WTC11 (cell line): Measurements from ENCODE around the gene MLPH. TPM values are rescaled to one million over a fixed set of nuclear protein-coding genes. Genes with fewer than 3 reads are reported as not detected.

Experiments
- ATAC-seq: fragments of 200-7000 bp; cut with Tn5 transposase; 2 replicates; pipeline ENCODE4 v1.10.0; 2021; ENCODE audit warnings: mild to moderate bottlenecking, moderate library complexity
- CTCF ChIA-PET: fragments of 300-600 bp; sonication (Branson Sonifier 250); formaldehyde crosslinking; loops from one replicate; lab custom pipeline; 2021; ENCODE audit warnings: antibody characterized with exemption; lab: Charles Lee
- POLR2A ChIA-PET: fragments of 350-600 bp; sonication (Branson Sonifier 250); formaldehyde crosslinking; loops from one replicate; lab custom pipeline; 2021; ENCODE audit warnings: antibody characterized with exemption; lab: Charles Lee
- DNase-seq: peaks from one replicate; pipeline ENCODE4 v3.0.0; 2021; ENCODE audit warnings: low spot score
- H3K27ac Mint-ChIP-seq: 2 replicates; pipeline ENCODE4 v1.8.0; 2021; ENCODE audit warnings: mixed read lengths
- H3K27me3 Mint-ChIP-seq: 2 replicates; pipeline ENCODE4 v1.8.0; 2021; ENCODE audit warnings: low read depth, mild to moderate bottlenecking, moderate library complexity, mixed read lengths
- H3K36me3 Mint-ChIP-seq: 2 replicates; pipeline ENCODE4 v1.8.0; 2021; ENCODE audit warnings: mixed read lengths
- H3K4me1 Mint-ChIP-seq: 2 replicates; pipeline ENCODE4 v1.8.0; 2022; ENCODE audit warnings: mixed read lengths
- H3K4me3 Mint-ChIP-seq: 2 replicates; pipeline ENCODE4 v1.8.0; 2021; ENCODE audit warnings: mild to moderate bottlenecking, moderate library complexity, mixed read lengths
- H3K9me3 Mint-ChIP-seq: 2 replicates; pipeline ENCODE4 v1.8.0; 2021; ENCODE audit warnings: mixed read lengths
- ATF2 ChIP-seq: sonication (generic); formaldehyde crosslinking; IDR thresholded peaks from 2 replicates; pipeline ENCODE4 v1.8.1; 2022; ENCODE audit warnings: low read depth, missing genetic modification reagents, borderline replicate concordance
- CREB1 ChIP-seq: sonication (generic); formaldehyde crosslinking; IDR thresholded peaks from 2 replicates; pipeline ENCODE4 v1.8.0; 2023; ENCODE audit warnings: mild to moderate bottlenecking, missing genetic modification reagents
- MXD4 ChIP-seq: fragments of 250-450 bp; sonication (Bioruptor Pico); IDR thresholded peaks from 2 replicates; pipeline ENCODE4 v1.8.0; 2021; ENCODE audit warnings: mild to moderate bottlenecking, moderate library complexity, borderline replicate concordance
- MYBL2 ChIP-seq: sonication (generic); formaldehyde crosslinking; IDR thresholded peaks from 2 replicates; pipeline ENCODE4 v1.8.1; 2023; ENCODE audit warnings: mild to moderate bottlenecking, moderate library complexity, missing genetic modification reagents
- NR3C1 ChIP-seq: sonication (generic); formaldehyde crosslinking; conservative IDR thresholded peaks from 2 replicates; pipeline ENCODE4 v1.8.1; 2023; ENCODE audit warnings: low read depth, mild to moderate bottlenecking, missing genetic modification reagents
- RORB ChIP-seq: fragments of 250-450 bp; sonication (Bioruptor Pico); IDR thresholded peaks from 2 replicates; pipeline ENCODE4 v1.9.0; 2021; ENCODE audit warnings: mild to moderate bottlenecking
- SMAD3 ChIP-seq: sonication (generic); formaldehyde crosslinking; IDR thresholded peaks from 2 replicates; pipeline ENCODE4 v1.8.0; 2022; ENCODE audit warnings: missing genetic modification reagents, mild to moderate bottlenecking, borderline replicate concordance
- TEAD4 ChIP-seq: sonication (generic); formaldehyde crosslinking; IDR thresholded peaks from 2 replicates; pipeline ENCODE4 v1.8.0; 2022; ENCODE audit warnings: mild to moderate bottlenecking, missing genetic modification reagents
- ZNF281 ChIP-seq: sonication (generic); formaldehyde crosslinking; IDR thresholded peaks from 2 replicates; pipeline ENCODE4 v1.8.0; 2023; ENCODE audit warnings: mild to moderate bottlenecking, missing genetic modification reagents
- ZNF512 ChIP-seq: sonication (generic); formaldehyde crosslinking; IDR thresholded peaks from 2 replicates; pipeline ENCODE4 v1.8.1; 2022; ENCODE audit warnings: missing genetic modification reagents, borderline replicate concordance
- total RNA-seq: library from RNA; stranded (reverse); gene quantifications from 3 replicates; pipeline ENCODE4 v1.2.3, GENCODE V29; 2021
- TF ChIP-seq, protein P1 (sequence below): sonication (generic); formaldehyde crosslinking; IDR thresholded peaks from 2 replicates; pipeline ENCODE4 v1.8.1; 2023; ENCODE audit warnings: mild to moderate bottlenecking, missing genetic modification reagents, borderline replicate concordance
- TF ChIP-seq, protein P2 (sequence below): sonication (generic); formaldehyde crosslinking; IDR thresholded peaks from 2 replicates; pipeline ENCODE4 v1.8.1; 2023; ENCODE audit warnings: mild to moderate bottlenecking, missing genetic modification reagents, moderate library complexity
- TF ChIP-seq, protein P3 (sequence below): sonication (generic); formaldehyde crosslinking; IDR thresholded peaks from 2 replicates; pipeline ENCODE4 v1.8.1; 2022; ENCODE audit warnings: mild to moderate bottlenecking, moderate library complexity, missing genetic modification reagents

The MLPH gene
- total RNA-seq, 1 experiment from 2014 or later = 10.3 TPM

DNA sequence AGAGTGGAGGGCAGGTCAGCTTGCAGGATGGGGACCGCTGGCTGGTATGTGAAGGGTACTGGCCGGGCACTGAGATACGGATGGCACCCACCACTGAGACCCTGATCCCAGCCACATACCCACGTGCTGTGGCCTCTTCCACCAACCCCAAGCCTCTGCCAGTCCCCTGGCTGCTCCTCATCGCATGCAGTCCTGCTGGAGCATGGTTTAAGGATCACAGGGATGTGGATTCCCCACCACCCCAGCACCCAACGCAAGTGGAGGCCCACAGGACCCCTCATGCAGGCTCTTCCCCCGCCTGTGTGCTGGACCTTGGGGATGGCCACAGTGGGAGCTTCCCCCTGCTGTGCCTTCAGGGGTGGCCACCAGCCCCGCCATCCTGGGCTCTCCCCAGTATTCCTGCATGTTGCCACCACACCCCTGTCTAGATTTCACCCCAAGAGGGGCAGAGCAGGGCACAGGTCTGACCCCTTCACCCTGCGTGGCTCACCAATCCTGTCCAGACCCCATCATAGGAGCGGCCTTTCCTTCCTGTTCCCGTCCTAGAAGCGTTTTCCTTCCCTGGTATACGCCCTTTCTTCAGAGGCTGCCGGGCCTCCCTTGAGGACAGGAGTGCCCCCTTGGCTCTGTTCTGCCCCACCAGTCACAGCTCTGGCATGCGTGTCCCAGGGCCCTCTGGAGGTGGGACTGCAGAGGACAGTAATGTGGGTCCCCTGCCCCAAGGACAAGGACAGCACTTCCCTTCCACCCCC is 18.3 kb downstream of the MLPH start:
- ATAC-seq (no peak), DNase-seq (no peak)
- ChIA-PET POLR2A (no interaction called here), CTCF (interaction anchor here (1.4 to 2.4 kb wide), 2 partner anchors 34 to 67 kb away, joined by 4 to 12 read pairs; no protein-coding TSS in a partner anchor)
- Mint-ChIP-seq H3K27me3 (no peaks in the 10 kb centered on the region; the same call in 1 of the 2 replicates), H3K36me3 (0 out of 2 replicates have a peak, but pooled peaks cover 2% of the 10 kb centered on the region), H3K4me1 (peaks cover 9% of the 10 kb centered on the region), H3K27ac (no peak overlapping the region), H3K9me3 (peaks cover 7% of the 10 kb centered on the region; the same call in 1 of the 2 replicates), H3K4me3 (no peak overlapping the region)
- no peak for TF ChIP-seq RORB (CRISPR knock-in tag)
- TF ChIP-seq, protein P1, sequence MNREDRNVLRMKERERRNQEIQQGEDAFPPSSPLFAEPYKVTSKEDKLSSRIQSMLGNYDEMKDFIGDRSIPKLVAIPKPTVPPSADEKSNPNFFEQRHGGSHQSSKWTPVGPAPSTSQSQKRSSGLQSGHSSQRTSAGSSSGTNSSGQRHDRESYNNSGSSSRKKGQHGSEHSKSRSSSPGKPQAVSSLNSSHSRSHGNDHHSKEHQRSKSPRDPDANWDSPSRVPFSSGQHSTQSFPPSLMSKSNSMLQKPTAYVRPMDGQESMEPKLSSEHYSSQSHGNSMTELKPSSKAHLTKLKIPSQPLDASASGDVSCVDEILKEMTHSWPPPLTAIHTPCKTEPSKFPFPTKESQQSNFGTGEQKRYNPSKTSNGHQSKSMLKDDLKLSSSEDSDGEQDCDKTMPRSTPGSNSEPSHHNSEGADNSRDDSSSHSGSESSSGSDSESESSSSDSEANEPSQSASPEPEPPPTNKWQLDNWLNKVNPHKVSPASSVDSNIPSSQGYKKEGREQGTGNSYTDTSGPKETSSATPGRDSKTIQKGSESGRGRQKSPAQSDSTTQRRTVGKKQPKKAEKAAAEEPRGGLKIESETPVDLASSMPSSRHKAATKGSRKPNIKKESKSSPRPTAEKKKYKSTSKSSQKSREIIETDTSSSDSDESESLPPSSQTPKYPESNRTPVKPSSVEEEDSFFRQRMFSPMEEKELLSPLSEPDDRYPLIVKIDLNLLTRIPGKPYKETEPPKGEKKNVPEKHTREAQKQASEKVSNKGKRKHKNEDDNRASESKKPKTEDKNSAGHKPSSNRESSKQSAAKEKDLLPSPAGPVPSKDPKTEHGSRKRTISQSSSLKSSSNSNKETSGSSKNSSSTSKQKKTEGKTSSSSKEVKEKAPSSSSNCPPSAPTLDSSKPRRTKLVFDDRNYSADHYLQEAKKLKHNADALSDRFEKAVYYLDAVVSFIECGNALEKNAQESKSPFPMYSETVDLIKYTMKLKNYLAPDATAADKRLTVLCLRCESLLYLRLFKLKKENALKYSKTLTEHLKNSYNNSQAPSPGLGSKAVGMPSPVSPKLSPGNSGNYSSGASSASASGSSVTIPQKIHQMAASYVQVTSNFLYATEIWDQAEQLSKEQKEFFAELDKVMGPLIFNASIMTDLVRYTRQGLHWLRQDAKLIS = no peak
- no peak for TF ChIP-seq ZNF281
- TF ChIP-seq, protein P2, sequence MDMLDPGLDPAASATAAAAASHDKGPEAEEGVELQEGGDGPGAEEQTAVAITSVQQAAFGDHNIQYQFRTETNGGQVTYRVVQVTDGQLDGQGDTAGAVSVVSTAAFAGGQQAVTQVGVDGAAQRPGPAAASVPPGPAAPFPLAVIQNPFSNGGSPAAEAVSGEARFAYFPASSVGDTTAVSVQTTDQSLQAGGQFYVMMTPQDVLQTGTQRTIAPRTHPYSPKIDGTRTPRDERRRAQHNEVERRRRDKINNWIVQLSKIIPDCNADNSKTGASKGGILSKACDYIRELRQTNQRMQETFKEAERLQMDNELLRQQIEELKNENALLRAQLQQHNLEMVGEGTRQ = no peak
- no peak for TF ChIP-seq CREB1
- TF ChIP-seq MYBL2 (CRISPR knock-in tag) = no peak
- TF ChIP-seq, all 79 proteins: peak for 0

GRCh38 chr2:237507512-237507911 is 20.5 kb downstream of the MLPH start:
- POLR2A ChIA-PET = interaction anchor here (0.7 kb wide), 1 partner anchor 352 kb away, joined by 7 read pairs; no protein-coding TSS in a partner anchor
- Mint-ChIP-seq H3K36me3 (0 out of 2 replicates have a peak, but pooled peaks cover 2% of the 10 kb centered on the region), H3K4me3 (no peak overlapping the region), H3K9me3 (peaks cover 7% of the 10 kb centered on the region; the same call in 1 of the 2 replicates), H3K27me3 (no peaks in the 10 kb centered on the region; the same call in 1 of the 2 replicates), H3K27ac (no peak overlapping the region), H3K4me1 (0 out of 2 replicates have a peak, but pooled peaks cover 4% of the 10 kb centered on the region)
- no peak for ATAC-seq
- CTCF ChIA-PET = interaction anchor here (0.8 to 10.4 kb wide), 4 partner anchors 18 to 65 kb away, joined by 4 to 385 read pairs (median 6); no protein-coding TSS in a partner anchor
- TF ChIP-seq NR3C1 (CRISPR knock-in tag) = no peak
- no peak for TF ChIP-seq CREB1
- TF ChIP-seq SMAD3 (CRISPR knock-in tag) = no peak
- TF ChIP-seq ATF2 (CRISPR knock-in tag) = no peak
- no peak for TF ChIP-seq TEAD4 (CRISPR knock-in tag)
- no peak for TF ChIP-seq ZNF512 (CRISPR knock-in tag)
- TF ChIP-seq MXD4 (CRISPR knock-in tag) = no peak
- TF ChIP-seq, protein P3, sequence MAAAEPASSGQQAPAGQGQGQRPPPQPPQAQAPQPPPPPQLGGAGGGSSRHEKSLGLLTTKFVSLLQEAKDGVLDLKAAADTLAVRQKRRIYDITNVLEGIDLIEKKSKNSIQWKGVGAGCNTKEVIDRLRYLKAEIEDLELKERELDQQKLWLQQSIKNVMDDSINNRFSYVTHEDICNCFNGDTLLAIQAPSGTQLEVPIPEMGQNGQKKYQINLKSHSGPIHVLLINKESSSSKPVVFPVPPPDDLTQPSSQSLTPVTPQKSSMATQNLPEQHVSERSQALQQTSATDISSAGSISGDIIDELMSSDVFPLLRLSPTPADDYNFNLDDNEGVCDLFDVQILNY = no peak
- DNase-seq = no peak
